A549 treated with Mapracorat at 1 μM for 4 hours (cell line): ENCODE results near the gene CTSV. TPM values are rescaled to one million over a fixed set of nuclear protein-coding genes. Genes with fewer than 3 reads are reported as not detected.

Experiments
- total RNA-seq: library from RNA; stranded (reverse); fragments of 200-300 nt; extraction: Qiagen RNA extraction; gene quantifications from 5 replicates; pipeline ENCODE4 v1.2.3, GENCODE V29; 2022

The CTSV gene
- total RNA-seq = 12.1 to 14.5 TPM (median 13.2 TPM) in 5 replicates

GRCh38 chr9:97038611-97039513, at the start of gene CTSV:
Gene CTSV, minus strand, starts transcription at chr9:97039142. Its CDS starts 1,099 bp downstream, at chr9:97038043.

Other genes with a start within 250 kb of the CTSV start
- gene ZNF782, start 184.6 kb downstream of the CTSV start, total RNA-seq = 1.1 to 2.7 TPM (median 2.0 TPM) in 5 replicates
- gene NUTM2G, start 110.3 kb downstream of the CTSV start, total RNA-seq = not detected in 5 replicates